ENCODE data around the gene TIGD1.

DNA sequence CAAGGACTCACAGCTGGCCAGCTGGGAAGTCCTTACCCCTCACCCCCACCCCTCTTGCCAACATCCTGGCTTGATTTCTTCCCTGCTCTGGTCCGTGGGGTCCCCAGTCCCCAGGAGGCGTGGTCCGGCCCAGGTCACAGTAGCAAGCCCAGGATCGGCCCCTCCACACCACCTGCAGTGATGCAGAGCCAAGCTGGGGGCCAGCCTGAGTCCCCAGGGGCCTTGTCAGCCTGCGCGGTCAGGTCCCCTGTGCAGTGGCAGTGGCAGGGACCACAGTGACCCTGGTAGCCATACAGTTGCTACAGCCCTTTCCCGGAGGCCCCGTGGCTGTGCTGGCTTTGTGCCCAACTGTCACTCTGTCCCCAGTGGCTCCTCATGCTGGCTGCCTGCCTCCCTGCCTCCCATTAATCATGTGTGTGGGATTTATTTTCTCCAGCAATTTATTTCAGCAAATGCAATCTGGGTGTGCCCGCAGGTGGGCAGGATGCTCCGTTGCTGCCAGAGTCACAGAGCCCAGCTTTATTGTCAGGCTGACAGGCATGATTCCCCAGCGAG lies 38.9 kb downstream of the TIGD1 start:
- TF ChIP-seq, protein P1, sequence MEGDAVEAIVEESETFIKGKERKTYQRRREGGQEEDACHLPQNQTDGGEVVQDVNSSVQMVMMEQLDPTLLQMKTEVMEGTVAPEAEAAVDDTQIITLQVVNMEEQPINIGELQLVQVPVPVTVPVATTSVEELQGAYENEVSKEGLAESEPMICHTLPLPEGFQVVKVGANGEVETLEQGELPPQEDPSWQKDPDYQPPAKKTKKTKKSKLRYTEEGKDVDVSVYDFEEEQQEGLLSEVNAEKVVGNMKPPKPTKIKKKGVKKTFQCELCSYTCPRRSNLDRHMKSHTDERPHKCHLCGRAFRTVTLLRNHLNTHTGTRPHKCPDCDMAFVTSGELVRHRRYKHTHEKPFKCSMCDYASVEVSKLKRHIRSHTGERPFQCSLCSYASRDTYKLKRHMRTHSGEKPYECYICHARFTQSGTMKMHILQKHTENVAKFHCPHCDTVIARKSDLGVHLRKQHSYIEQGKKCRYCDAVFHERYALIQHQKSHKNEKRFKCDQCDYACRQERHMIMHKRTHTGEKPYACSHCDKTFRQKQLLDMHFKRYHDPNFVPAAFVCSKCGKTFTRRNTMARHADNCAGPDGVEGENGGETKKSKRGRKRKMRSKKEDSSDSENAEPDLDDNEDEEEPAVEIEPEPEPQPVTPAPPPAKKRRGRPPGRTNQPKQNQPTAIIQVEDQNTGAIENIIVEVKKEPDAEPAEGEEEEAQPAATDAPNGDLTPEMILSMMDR (IDR thresholded peaks at IDR 0.05), result no peak
- TF ChIP-seq EZH2 (IDR thresholded peaks at IDR 0.05) (no peak), EZH2phosphoT487 (IDR thresholded peaks at IDR 0.05) (no peak)
